GM18519 (cell line): ENCODE measurements around the gene NAA80.
"Not testable (repeated sequence)": the region's sequence is repeated elsewhere in the genome, so short reads cannot be mapped to it uniquely, and the experiment has no call there.

ENCODE experiments used
- ATAC-seq: cut with Tn5 transposase; IDR thresholded peaks from one replicate; pipeline ENCODE4 v1.9.1; 2021; ENCODE audit warnings: mild to moderate bottlenecking, moderate library complexity; ENCODE audit not compliant: unreplicated experiment, low FRiP score

NAA80 gene

GRCh38 chr3:50317300-50317699 lies 18.1 kb upstream of the NAA80 start:
- ATAC-seq: no peak

- no peak for ATAC-seq
These were observed 17.5 kb upstream of the NAA80 start for GRCh38 chr3:50316657-50317242.

- ATAC-seq: no peak
These were observed 15.6 kb upstream of the NAA80 start for GRCh38 chr3:50314816-50315215.

DNA sequence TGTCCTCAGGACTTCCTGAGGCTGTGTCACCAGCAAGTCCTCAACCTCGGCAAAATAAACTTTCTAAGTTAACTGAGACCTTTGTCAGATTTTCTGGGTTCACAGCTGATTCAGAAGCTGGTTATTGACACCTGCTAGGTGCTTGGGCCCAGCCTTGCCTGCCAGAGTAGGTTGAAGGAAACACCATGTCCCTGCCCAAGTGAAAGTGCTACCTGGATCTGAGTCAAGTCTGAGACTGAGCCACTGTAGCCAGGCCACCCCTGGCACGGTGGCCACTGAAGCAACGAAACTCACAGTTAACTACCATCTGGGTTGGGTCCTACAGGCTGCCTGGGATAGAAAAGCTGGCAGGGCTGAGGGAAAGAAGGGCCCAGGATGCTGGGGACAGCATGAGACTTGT lies 15.1 kb upstream of the NAA80 start:
- no peak for ATAC-seq

- not testable (repeated sequence) for ATAC-seq
These were observed 12.8 kb upstream of the NAA80 start for GRCh38 chr3:50312041-50312440.

DNA sequence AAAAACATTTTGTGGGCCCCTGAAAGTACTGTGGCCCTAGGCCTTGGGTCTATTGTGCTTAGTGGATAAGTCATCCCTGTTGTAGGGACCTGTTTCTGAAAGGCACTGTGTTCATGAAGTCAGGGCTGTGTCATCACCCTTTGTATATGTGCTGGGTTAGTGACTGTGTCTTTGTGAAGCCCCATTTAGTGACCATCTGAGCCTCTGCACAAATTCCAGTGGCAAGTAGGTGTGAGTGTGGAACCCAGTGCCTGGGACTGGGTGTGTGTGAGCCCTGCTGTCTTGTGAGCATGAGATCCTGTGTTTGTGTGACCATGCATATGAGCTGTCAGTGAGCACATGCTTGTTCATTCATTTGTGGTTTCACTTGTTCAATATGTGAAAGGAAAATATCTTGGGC lies 5.4 kb upstream of the NAA80 start:
- no peak for ATAC-seq

GRCh38 chr3:50303013-50303815 lies 4.0 kb upstream of the NAA80 start, which contains the start of gene HYAL1:
Gene HYAL1 (minus strand): TSS chr3:50303574. CDS start chr3:50302956, 618 bp downstream.
- no peak for ATAC-seq

DNA sequence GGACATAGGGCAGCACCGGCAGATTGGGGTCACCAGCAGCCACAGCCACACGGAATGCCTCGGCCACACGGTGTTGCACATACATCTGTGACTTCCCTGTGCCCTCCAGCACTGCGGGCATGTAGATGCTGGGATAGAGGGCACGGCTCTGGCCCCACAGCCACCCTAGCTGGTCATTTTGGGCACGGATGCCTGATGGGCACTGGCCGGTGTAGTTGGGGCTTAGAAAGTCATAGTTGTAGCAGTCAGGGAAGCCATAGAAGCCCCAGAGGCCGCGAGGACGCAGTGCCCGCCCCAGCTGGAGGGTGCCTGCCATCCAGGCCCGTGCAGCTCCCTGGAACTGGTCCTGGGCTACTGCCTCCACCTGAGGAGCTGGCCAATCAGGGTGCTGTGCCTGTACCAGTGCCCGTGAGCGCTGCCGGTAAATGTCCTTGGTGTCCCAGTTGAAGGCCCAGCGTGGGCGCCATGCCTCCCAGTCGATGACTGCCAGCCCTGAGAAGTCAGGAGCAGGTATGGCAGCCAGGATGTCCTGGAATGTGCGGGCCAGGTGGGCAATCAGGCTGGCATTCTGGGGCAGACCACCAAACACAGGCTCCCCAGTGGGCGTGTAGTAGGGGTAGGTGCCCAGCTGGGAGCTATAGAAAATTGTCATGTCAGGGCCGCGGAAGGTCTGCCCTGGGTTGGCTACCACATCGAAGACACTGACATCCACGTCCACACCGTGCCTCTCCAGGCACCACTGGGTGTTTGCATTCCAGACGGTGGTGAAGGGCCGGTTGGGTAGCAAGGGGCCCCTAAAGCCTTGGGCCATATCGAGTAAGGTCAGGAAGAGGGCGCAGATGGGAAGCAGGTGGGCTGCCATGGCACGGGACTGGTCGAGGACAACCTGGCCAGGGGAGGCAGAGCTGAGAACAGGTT lies 3.1 kb upstream of the NAA80 start:
- ATAC-seq: no peak

DNA sequence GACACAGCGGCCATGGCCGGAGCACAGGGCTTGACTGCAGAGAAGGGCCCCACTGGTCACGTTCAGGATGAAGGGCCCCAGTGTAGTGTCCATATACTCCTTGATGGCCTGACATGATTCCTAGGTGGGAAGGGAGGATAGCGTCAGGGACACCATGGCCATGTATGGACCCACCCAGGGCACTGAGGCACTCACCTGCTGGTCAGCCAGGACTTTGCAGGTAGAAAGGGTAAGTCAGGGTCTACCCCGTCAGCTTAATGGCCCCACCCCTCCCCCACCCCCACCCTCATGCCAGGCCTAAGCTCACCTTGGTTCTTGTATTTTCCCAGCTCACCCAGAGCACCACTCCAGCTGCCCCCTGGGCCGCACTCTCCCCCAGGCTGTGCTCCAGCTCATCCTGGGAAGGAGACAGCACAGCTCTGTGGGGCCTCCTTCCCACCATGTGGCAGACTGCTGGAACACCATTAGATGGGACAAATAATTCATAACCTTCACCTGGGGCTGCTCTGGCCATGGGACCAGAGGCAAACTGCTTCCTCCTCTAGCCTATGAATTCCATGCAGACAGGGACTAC lies 1.6 kb upstream of the NAA80 start:
- ATAC-seq: no peak

DNA sequence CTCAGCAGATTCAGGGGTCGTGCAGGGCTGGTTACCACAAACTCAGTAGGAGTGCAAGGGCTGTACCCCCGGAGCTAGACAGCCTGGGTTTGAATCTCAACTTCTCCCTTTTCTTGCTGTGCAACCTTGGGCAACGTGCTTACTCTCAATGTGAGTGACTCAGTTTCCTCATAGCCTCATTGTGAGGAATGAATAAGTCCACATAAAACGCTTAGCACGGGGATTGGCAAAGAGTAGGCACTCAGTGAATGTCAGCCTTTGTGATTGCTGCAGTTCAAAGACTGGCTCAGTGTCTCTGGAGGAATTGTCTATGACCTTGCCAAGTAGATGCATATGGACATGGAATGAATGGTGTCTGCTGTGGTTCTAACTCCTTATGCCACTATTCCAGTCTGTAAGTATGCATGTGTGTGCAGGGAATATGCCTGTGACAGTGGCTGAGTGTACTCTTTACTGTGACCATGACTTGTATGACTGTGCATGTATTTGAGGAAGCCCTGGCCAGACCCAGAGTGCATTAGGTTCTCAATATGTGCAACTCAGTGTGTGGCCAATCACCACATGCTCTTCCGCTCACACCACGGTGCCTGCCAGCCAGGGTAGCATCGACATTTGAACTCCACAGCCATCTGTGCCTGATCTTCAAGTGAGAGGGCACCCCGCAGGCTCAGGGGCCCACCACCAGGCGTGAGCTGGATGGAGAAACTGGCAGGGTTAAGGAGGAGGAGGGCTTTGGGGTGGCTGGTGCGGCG lies 900 bp upstream of the NAA80 start:
- ATAC-seq: no peak

DNA sequence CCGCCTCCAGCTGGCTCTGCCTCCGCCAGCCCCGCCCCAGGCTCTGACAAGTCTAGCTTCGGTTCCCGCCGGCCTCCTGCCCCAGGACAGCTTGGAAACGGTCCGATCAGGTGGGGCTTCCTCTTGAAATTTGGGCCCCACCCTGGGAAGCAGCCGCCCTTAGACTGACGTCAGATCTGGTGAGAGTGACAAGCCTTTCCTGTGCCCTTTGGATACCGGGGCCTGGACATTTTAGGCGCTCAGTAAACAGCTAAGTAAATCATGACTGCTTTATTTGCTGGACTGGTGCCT lies 378 bp upstream of the NAA80 start:
- ATAC-seq: no peak

GRCh38 chr3:50297896-50298725 lies 1.1 kb downstream of the NAA80 start:
- no peak for ATAC-seq

DNA sequence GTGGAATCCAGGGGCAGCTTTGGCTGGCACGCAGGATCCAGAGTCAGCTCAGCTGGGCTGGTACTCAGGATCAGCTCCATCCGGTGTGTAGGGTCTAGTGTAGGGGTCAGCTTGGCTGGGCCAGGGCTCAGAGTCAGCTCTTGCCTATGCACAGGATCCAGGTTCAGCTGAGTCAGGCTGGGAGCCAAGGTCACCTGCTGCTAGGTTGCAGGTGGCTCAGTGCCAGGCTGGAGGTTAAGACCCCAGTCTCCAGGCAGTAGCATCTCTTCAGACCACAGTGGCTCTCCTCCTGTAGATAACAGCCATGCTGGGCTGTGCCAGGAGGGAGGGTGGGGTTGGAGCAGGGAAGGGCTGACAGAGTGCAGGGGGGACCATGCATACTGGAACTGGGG lies 1.8 kb downstream of the NAA80 start:
- ATAC-seq: no peak

DNA sequence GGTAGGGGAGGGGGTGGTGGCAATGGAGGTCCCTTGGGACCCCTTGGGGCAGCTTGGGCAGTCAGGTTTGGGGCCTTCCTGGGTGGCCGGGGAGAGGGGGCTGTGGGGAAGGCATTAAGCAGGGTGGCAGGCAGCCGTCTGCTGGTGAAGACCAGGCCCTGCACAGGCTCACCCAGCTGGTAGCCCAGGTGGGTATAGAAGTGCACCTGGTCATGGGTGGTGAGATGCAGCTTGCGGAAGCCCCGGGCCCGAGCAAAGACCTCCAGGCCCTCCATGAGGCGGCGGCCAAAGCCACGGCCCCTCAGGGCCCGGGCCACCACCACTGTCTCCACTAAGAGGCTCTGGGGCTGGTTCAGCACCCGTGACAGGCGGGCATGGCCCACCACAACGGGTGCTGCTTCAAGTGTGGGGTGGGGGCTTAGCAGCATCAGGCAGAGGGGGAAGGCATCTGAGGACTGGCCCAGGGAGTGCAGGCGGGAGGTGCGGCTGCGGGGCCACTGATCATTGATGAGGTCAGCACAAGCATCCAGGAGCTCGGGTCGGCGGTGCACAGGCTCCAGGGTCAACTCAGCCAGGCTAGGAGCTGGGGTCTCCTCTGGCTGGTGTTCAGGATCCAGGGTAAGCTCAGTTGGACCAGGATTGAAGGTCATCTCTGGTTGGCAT lies 2.4 kb downstream of the NAA80 start:
- ATAC-seq: no peak

- no peak for ATAC-seq
These were observed 3.4 kb downstream of the NAA80 start for GRCh38 chr3:50295553-50296431.

DNA sequence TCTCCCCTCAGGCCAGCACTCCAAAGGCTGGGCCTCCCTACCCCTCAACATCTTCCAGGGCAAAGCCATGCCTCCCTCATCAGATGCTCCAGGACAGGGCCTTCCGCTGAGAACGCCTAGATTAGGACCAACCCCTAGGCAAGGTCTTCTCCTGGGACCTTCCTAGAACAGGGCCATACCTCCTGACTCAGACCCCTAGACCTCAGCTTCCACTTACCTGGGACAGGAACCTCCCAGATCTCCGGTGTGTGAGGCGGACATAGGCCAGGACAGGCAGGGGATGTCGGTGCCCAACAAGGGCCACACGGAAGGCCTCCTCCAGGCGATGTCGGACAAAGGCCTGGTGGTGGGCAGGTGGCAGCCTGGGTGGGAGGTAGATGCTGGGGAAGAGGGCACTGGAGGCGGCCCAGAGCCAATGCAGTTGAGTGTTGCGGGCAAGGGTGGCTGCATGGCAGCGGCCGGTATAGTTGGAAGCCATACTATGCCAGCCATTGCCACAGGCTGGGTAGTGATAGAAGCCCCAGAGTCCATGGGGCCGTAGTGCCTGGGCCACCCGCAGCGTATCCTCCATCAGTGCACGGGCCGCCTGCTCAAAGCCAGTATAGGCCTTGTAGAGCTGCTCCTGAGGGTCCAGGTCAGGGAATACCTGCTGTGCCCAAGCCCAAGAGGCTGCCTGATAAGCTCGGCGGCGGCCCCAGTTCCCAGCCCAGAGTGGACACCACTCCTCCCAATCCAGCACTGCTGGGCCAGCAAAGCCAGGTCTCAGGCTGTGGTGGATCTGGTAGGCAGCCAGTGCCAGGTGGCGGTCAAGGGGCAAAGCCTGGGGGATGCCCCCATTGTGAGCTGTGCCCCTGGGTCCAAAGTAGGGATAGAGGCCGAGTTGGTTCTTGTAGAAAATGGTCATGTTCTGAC lies 4.5 kb downstream of the NAA80 start:
- ATAC-seq: no peak

GRCh38 chr3:50294089-50294488 lies 5.1 kb downstream of the NAA80 start:
- ATAC-seq: no peak
